ENCODE results near the gene PSMB9.

The PSMB9 gene

GRCh38 chr6:32842690-32843089, 11.3 kb upstream of the PSMB9 start:
- no peaks in the 10 kb centered on the region for H3K9me3 ChIP-seq (ENCODE audit: control insufficient read depth, low read length)
- H2AFZ ChIP-seq: no peak overlapping the region
- H3K27ac ChIP-seq: peak overlapping the region; percentile 87
- no peaks in the 10 kb centered on the region for H3K79me2 ChIP-seq
- no peak for TF ChIP-seq CTCF (IDR thresholded peaks at IDR 0.05)
- H3K27me3 ChIP-seq (ENCODE audit: control insufficient read depth, insufficient read depth, low read length): no peaks in the 10 kb centered on the region
- no peaks in the 10 kb centered on the region for H3K36me3 ChIP-seq (ENCODE audit: control insufficient read depth, insufficient read depth, low read length)
- H3K4me3 ChIP-seq (ENCODE audit: low read depth, low read length): no peak overlapping the region
- no peak overlapping the region for H3K9ac ChIP-seq
- H3K4me1 ChIP-seq: no peaks in the 10 kb centered on the region
- peak overlapping the region; percentile 90 for H3K4me2 ChIP-seq (ENCODE audit: low read length)

- Histone ChIP-seq H3K9me3 (ENCODE audit: control insufficient read depth, low read length) (no peaks in the 10 kb centered on the region), H3K79me2 (no peaks in the 10 kb centered on the region), H2AFZ (peak overlapping the region; percentile 91), H3K27ac (peak overlapping the region; percentile 87), H3K4me1 (no peaks in the 10 kb centered on the region), H3K36me3 (ENCODE audit: control insufficient read depth, insufficient read depth, low read length) (no peaks in the 10 kb centered on the region), H3K27me3 (ENCODE audit: control insufficient read depth, insufficient read depth, low read length) (no peaks in the 10 kb centered on the region), H3K9ac (peak overlapping the region; percentile 15), H3K4me3 (ENCODE audit: low read depth, low read length) (peak overlapping the region; percentile 87), H3K4me2 (ENCODE audit: low read length) (peak overlapping the region; percentile 90)
- TF ChIP-seq CTCF (IDR thresholded peaks at IDR 0.05): no peak
Observed at GRCh38 chr6:32843331-32843978, 10.5 kb upstream of the PSMB9 start.

GRCh38 chr6:32843979-32844838, 9.8 kb upstream of the PSMB9 start, which contains the start of gene PSMB8:
Gene PSMB8, minus strand, starts transcription at chr6:32844047. Its CDS starts 51 bp downstream, at chr6:32843996.
- Histone ChIP-seq H2AFZ (peak within 1 kb of the TSS; percentile 91), H3K27ac (peak within 1 kb of the TSS; percentile 87), H3K79me2 (no peaks in the 10 kb centered on the region), H3K4me2 (ENCODE audit: low read length) (peak within 1 kb of the TSS; percentile 90), H3K4me1 (no peaks in the 10 kb centered on the region), H3K4me3 (ENCODE audit: low read depth, low read length) (peak within 1 kb of the TSS; percentile 87), H3K27me3 (ENCODE audit: control insufficient read depth, insufficient read depth, low read length) (no peaks in the 10 kb centered on the region), H3K9me3 (ENCODE audit: control insufficient read depth, low read length) (no peaks in the 10 kb centered on the region), H3K9ac (peak within 1 kb of the TSS; percentile 15), H3K36me3 (ENCODE audit: control insufficient read depth, insufficient read depth, low read length) (no peaks in the 10 kb centered on the region)
- no peak for TF ChIP-seq CTCF (IDR thresholded peaks at IDR 0.05)

GRCh38 chr6:32844839-32845383, 9.1 kb upstream of the PSMB9 start:
- Histone ChIP-seq H3K4me1 (no peaks in the 10 kb centered on the region), H3K4me2 (ENCODE audit: low read length) (peak overlapping the region; percentile 90), H2AFZ (peak overlapping the region; percentile 91), H3K36me3 (ENCODE audit: control insufficient read depth, insufficient read depth, low read length) (no peaks in the 10 kb centered on the region), H3K9me3 (ENCODE audit: control insufficient read depth, low read length) (no peaks in the 10 kb centered on the region), H3K27ac (peak overlapping the region; percentile 87), H3K4me3 (ENCODE audit: low read depth, low read length) (peak overlapping the region; percentile 87), H3K79me2 (no peaks in the 10 kb centered on the region), H3K27me3 (ENCODE audit: control insufficient read depth, insufficient read depth, low read length) (no peaks in the 10 kb centered on the region), H3K9ac (no peak overlapping the region)
- TF ChIP-seq CTCF (IDR thresholded peaks at IDR 0.05): no peak

Data from parathyroid adenoma (tissue), 2 donors.